GM21526 (cell line): ENCODE measurements around the gene BMP3.
A peak's percentile ranks its signal among the peaks of the same experiment; 100 is the strongest.

Experiments
- ATAC-seq: cut with Tn5 transposase; IDR thresholded peaks from one replicate; pipeline ENCODE4 v1.9.1; 2021; ENCODE audit warnings: moderate library complexity; ENCODE audit not compliant: unreplicated experiment, low FRiP score

The BMP3 gene

GRCh38 chr4:81039351-81039972 is 9.0 kb downstream of the BMP3 start:
- ATAC-seq: no peak

- no peak for ATAC-seq
Observed at GRCh38 chr4:81040012-81040659, 9.6 kb downstream of the BMP3 start.

GRCh38 chr4:81042578-81043365 is 12.3 kb downstream of the BMP3 start:
- no peak for ATAC-seq

GRCh38 chr4:81049330-81049729 is 18.8 kb downstream of the BMP3 start:
- ATAC-seq: no peak

- no peak for ATAC-seq
Observed at GRCh38 chr4:81049907-81050306, 19.4 kb downstream of the BMP3 start.

- ATAC-seq: peak; percentile 99
Observed at GRCh38 chr4:81052119-81053068, 21.9 kb downstream of the BMP3 start.

- no peak for ATAC-seq
Observed at GRCh38 chr4:81058621-81059020, 28.1 kb downstream of the BMP3 start.

- ATAC-seq: no peak
Observed at GRCh38 chr4:81060587-81061343, 30.3 kb downstream of the BMP3 start.

- ATAC-seq: no peak
Observed at GRCh38 chr4:81061344-81061730, 30.8 kb downstream of the BMP3 start.

GRCh38 chr4:81062001-81062400 is 31.5 kb downstream of the BMP3 start:
- ATAC-seq: no peak

- no peak for ATAC-seq
Observed at GRCh38 chr4:81065446-81065845, 34.9 kb downstream of the BMP3 start.

GRCh38 chr4:81069706-81070331 is 39.3 kb downstream of the BMP3 start:
- peak; percentile 99 for ATAC-seq

- no peak for ATAC-seq
Observed at GRCh38 chr4:81071013-81071412, 40.5 kb downstream of the BMP3 start.

- ATAC-seq: no peak
Observed at GRCh38 chr4:81081156-81081555, 50.6 kb downstream of the BMP3 start.

GRCh38 chr4:81084029-81084428 is 53.5 kb downstream of the BMP3 start:
- ATAC-seq: no peak

GRCh38 chr4:81084634-81085033 is 54.1 kb downstream of the BMP3 start:
- ATAC-seq: no peak

GRCh38 chr4:81085291-81085690 is 54.8 kb downstream of the BMP3 start:
- ATAC-seq: no peak

GRCh38 chr4:81085979-81086378 is 55.5 kb downstream of the BMP3 start:
- no peak for ATAC-seq

- no peak for ATAC-seq
Observed at GRCh38 chr4:81093720-81094401, 63.4 kb downstream of the BMP3 start.
